ENCODE measurements around the gene LGALS16. TPM values are rescaled to one million over a fixed set of nuclear protein-coding genes. Genes with fewer than 3 reads are reported as not detected.

The LGALS16 gene
- total RNA-seq, 1 donor from 2014 or later: not detected

Other genes starting within 250 kb of the LGALS16 start
- 15.4 TPM for gene ZFP36, start 249.1 kb upstream of the LGALS16 start, total RNA-seq (ENCODE audit: insufficient read depth, low replicate concordance)
- 37.8 TPM for gene PLEKHG2, start 243.2 kb upstream of the LGALS16 start, total RNA-seq (ENCODE audit: insufficient read depth, low replicate concordance)
- gene RPS16, start 220.0 kb upstream of the LGALS16 start, total RNA-seq (ENCODE audit: insufficient read depth, low replicate concordance): 87.2 TPM
- 41.4 TPM for gene SUPT5H, start 210.3 kb upstream of the LGALS16 start, total RNA-seq (ENCODE audit: insufficient read depth, low replicate concordance)
- 109 TPM for gene TIMM50, start 175.1 kb upstream of the LGALS16 start, total RNA-seq (ENCODE audit: insufficient read depth, low replicate concordance)
- gene DLL3, start 157.0 kb upstream of the LGALS16 start, total RNA-seq (ENCODE audit: insufficient read depth, low replicate concordance): not detected
- not detected for gene SELENOV, start 140.8 kb upstream of the LGALS16 start, total RNA-seq (ENCODE audit: insufficient read depth, low replicate concordance)
- 11.3 TPM for gene EID2B, start 123.1 kb upstream of the LGALS16 start, total RNA-seq (ENCODE audit: insufficient read depth, low replicate concordance)
- 10.1 TPM for gene EID2, start 115.8 kb upstream of the LGALS16 start, total RNA-seq (ENCODE audit: insufficient read depth, low replicate concordance)
- not detected for gene LGALS13, start 53.4 kb upstream of the LGALS16 start, total RNA-seq (ENCODE audit: insufficient read depth, low replicate concordance)
- not detected for gene LGALS14, start 48.6 kb downstream of the LGALS16 start, total RNA-seq (ENCODE audit: insufficient read depth, low replicate concordance)
- not detected for gene CLC, start 82.1 kb downstream of the LGALS16 start, total RNA-seq (ENCODE audit: insufficient read depth, low replicate concordance)
- not detected for gene LEUTX, start 122.9 kb downstream of the LGALS16 start, total RNA-seq (ENCODE audit: insufficient read depth, low replicate concordance)
- gene DYRK1B, start 178.2 kb downstream of the LGALS16 start, total RNA-seq (ENCODE audit: insufficient read depth, low replicate concordance): 7.2 TPM
- 154 TPM for gene FBL, start 190.5 kb downstream of the LGALS16 start, total RNA-seq (ENCODE audit: insufficient read depth, low replicate concordance)

Data from umbilical cord (tissue), 1 donor.